A549 (cell line): Measurements from ENCODE around the gene TMEM200A.

ENCODE experiments used
- CHD2 ChIP-seq: fragments of 150-350 bp; IDR thresholded peaks from 2 replicates; pipeline ENCODE4 v1.6.1; 2014; ENCODE audit warnings: low read length; ENCODE audit not compliant: partially characterized antibody
- POLR2A ChIP-seq: IDR thresholded peaks from 2 replicates; pipeline ENCODE4 v1.6.1; 2012; ENCODE audit warnings: mild to moderate bottlenecking, low read length
- RAD21 ChIP-seq, 2 experiments: fragments of >200 bp in 1 of 2; sonication (Bioruptor Twin) in 1 of 2; formaldehyde crosslinking in 1 of 2; IDR thresholded peaks in 1 of 2; conservative IDR thresholded peaks in 1 of 2; 2 replicates in 1 of 2; 3 replicates in 1 of 2; pipeline ENCODE4 v1.6.1; 2012 to 2018; ENCODE audit warnings: inconsistent platforms in 1 of 2
- TF ChIP-seq, protein P1 (sequence below): fragments of >200 bp; sonication (Bioruptor Twin); formaldehyde crosslinking; IDR thresholded peaks from 3 replicates; pipeline ENCODE4 v1.5.1; 2016
- TF ChIP-seq, protein P2 (sequence below): fragments of 450-650 bp; IDR thresholded peaks from 2 replicates; pipeline ENCODE4 v1.6.1; 2014; ENCODE audit warnings: antibody characterized with exemption

DNA sequence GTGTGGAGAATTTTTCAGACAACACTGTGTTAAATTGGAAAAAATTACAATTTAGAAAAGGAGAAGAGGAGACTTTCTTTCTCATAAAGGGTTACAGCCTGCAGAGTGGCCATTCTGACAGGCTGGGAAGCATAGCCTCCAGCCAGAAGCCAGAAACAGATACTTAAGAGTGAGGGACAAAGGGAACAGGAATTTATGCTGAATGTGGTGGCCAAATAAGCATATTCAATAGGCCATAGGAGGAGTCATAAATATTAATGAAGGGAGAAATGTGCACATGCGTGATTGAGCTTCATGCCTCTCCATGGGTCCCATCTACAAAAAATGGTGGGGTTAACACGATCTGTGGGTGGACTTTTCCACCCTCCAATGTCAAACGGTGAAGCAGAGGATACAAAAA is 13.4 kb downstream of the TMEM200A start:
- TF ChIP-seq, protein P1, sequence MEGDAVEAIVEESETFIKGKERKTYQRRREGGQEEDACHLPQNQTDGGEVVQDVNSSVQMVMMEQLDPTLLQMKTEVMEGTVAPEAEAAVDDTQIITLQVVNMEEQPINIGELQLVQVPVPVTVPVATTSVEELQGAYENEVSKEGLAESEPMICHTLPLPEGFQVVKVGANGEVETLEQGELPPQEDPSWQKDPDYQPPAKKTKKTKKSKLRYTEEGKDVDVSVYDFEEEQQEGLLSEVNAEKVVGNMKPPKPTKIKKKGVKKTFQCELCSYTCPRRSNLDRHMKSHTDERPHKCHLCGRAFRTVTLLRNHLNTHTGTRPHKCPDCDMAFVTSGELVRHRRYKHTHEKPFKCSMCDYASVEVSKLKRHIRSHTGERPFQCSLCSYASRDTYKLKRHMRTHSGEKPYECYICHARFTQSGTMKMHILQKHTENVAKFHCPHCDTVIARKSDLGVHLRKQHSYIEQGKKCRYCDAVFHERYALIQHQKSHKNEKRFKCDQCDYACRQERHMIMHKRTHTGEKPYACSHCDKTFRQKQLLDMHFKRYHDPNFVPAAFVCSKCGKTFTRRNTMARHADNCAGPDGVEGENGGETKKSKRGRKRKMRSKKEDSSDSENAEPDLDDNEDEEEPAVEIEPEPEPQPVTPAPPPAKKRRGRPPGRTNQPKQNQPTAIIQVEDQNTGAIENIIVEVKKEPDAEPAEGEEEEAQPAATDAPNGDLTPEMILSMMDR: no peak
- TF ChIP-seq POLR2A (no peak), CHD2 (no peak), RAD21 (conservative IDR thresholded peaks at IDR 0.05 in 1 of 2, IDR thresholded peaks at IDR 0.05 in 1 of 2) (no peak)
- TF ChIP-seq, protein P2, sequence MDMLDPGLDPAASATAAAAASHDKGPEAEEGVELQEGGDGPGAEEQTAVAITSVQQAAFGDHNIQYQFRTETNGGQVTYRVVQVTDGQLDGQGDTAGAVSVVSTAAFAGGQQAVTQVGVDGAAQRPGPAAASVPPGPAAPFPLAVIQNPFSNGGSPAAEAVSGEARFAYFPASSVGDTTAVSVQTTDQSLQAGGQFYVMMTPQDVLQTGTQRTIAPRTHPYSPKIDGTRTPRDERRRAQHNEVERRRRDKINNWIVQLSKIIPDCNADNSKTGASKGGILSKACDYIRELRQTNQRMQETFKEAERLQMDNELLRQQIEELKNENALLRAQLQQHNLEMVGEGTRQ: no peak
